ENCODE data around the gene TBC1D21.

GRCh38 chr15:73884159-73884558, 10.8 kb downstream of the TBC1D21 start:
- no peak for TF ChIP-seq CTCF (conservative IDR thresholded peaks at IDR 0.05)
- no peak for TF ChIP-seq EZH2 (IDR thresholded peaks at IDR 0.05; ENCODE audit: low read depth)

Data from PC-9 (cell line).